Liver (tissue), 5 donors: Measurements from ENCODE around the gene SEPTIN7. TPM values are rescaled to one million over a fixed set of nuclear protein-coding genes. Genes with fewer than 3 reads are reported as not detected.

ENCODE experiments used
- EGR1 ChIP-seq, 2 donors: IDR thresholded peaks; 2 replicates each; pipeline ENCODE4 v1.6.1; 2016 to 2018; ENCODE audit warnings: antibody characterized with exemption in 2 of 2, low read depth in 2 of 2
- RXRA ChIP-seq, 2 donors: IDR thresholded peaks; 2 replicates each; pipeline ENCODE4 v1.6.1; 2017 to 2018; ENCODE audit warnings: antibody characterized with exemption in 2 of 2, mild to moderate bottlenecking in 1 of 2
- polyA plus RNA-seq, 2 donors: library from polyadenylated mRNA; stranded (reverse) in 1 of 2; unstranded in 1 of 2; fragments of 200-250 nt in 1 of 2; fragments of >200 nt in 1 of 2; fragmentation: Nextera tagmentation in 1 of 2; extraction: Ambion mirVana in 1 of 2; gene quantifications; one replicate each; pipeline versions ENCODE4 v1.2.1 to v1.2.3, GENCODE V29; 2013 to 2015
- total RNA-seq, 2 donors: library from RNA; depleted of rRNA; stranded (reverse); fragments of >200 nt; gene quantifications; one replicate each; pipeline ENCODE4 v1.2.3, GENCODE V29; 2014
- TF ChIP-seq, protein P1 (sequence below): IDR thresholded peaks from 2 replicates; pipeline ENCODE4 v1.6.1; 2016; ENCODE audit warnings: antibody characterized with exemption
- donor health status: healthy.
- donor health status: healthy.
- donor health status: healthy.

SEPTIN7 gene
- total and polyA plus RNA-seq, 4 donors: 48.3 to 86.1 (median 55.8) TPM

DNA sequence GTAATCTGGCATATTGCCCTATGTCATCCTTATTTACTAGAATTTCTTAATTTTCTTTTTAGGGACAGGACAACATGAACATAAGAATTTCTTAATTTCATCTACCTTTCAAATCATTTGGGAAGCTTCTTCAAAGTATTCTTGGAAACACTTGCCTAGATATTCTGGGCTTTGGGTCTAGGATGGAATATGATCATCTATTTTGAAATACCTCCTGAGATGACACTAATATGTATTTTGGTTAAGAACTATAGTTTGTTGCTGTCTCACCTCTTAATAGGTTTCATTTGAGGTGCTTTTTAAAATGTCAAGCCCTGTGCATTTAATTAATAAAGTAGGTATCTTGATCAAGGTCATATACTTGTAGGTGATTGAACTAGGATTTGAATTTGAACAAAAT, 49.1 kb downstream of the SEPTIN7 start (continued):
- TF ChIP-seq, protein P1, sequence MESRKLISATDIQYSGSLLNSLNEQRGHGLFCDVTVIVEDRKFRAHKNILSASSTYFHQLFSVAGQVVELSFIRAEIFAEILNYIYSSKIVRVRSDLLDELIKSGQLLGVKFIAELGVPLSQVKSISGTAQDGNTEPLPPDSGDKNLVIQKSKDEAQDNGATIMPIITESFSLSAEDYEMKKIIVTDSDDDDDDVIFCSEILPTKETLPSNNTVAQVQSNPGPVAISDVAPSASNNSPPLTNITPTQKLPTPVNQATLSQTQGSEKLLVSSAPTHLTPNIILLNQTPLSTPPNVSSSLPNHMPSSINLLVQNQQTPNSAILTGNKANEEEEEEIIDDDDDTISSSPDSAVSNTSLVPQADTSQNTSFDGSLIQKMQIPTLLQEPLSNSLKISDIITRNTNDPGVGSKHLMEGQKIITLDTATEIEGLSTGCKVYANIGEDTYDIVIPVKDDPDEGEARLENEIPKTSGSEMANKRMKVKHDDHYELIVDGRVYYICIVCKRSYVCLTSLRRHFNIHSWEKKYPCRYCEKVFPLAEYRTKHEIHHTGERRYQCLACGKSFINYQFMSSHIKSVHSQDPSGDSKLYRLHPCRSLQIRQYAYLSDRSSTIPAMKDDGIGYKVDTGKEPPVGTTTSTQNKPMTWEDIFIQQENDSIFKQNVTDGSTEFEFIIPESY: no peak
- no peak for TF ChIP-seq RXRA (IDR thresholded peaks at IDR 0.05)
- no peak for TF ChIP-seq EGR1 (IDR thresholded peaks at IDR 0.05; ENCODE audit: low read depth in 2 of 2)

Other genes starting within 250 kb of the SEPTIN7 start
- gene HERPUD2, start 105.9 kb upstream of the SEPTIN7 start, total RNA-seq: 10 to 100 TPM; 17.6 to 22.0 TPM
- 1 to 10 TPM; 9.7 to 9.8 TPM for gene HERPUD2, start 105.9 kb upstream of the SEPTIN7 start, polyA plus RNA-seq